SK-N-SH treated with all-trans-retinoic acid at 6 μM for 48 hours (cell line): Measurements from ENCODE around the gene FLRT3.

Experiments
- ATAC-seq: fragments of 200-7000 bp; cut with Tn5 transposase; 3 replicates; pipeline ENCODE4 v1.9.1; 2020; ENCODE audit warnings: mild to moderate bottlenecking, moderate library complexity
- ARNTL ChIP-seq: fragments of 450-650 bp; formaldehyde crosslinking; IDR thresholded peaks from 2 replicates; pipeline ENCODE4 v1.5.0; 2020; ENCODE audit warnings: low read depth, mild to moderate bottlenecking, moderate library complexity, borderline replicate concordance
- BACH2 ChIP-seq: fragments of 250-450 bp; sonication (Bioruptor Pico); IDR thresholded peaks from 2 replicates; pipeline ENCODE4 v1.9.0; 2021; ENCODE audit warnings: mild to moderate bottlenecking, borderline replicate concordance
- CREB5 ChIP-seq: fragments of 250-450 bp; sonication (Bioruptor Pico); IDR thresholded peaks from 2 replicates; pipeline ENCODE4 v1.5.1; 2020; ENCODE audit warnings: low read depth, mild to moderate bottlenecking, moderate library complexity
- CSDC2 ChIP-seq: fragments of 250-450 bp; sonication (Bioruptor Pico); IDR thresholded peaks from 2 replicates; pipeline ENCODE4 v1.5.0; 2020; ENCODE audit warnings: mild to moderate bottlenecking, moderate library complexity
- ESRRG ChIP-seq: fragments of 250-450 bp; sonication (Bioruptor Pico); IDR thresholded peaks from 2 replicates; pipeline ENCODE4 v1.6.1; 2021; ENCODE audit warnings: mild to moderate bottlenecking
- GLIS3 ChIP-seq: fragments of 250-450 bp; sonication (Bioruptor Pico); IDR thresholded peaks from 2 replicates; pipeline ENCODE4 v1.5.0; 2020; ENCODE audit warnings: mild to moderate bottlenecking, moderate library complexity
- ISL1 ChIP-seq: fragments of 250-450 bp; sonication (Bioruptor Pico); IDR thresholded peaks from 2 replicates; pipeline ENCODE4 v2.1.2; 2022; ENCODE audit warnings: mild to moderate bottlenecking, moderate library complexity
- OSR1 ChIP-seq: fragments of 250-450 bp; sonication (Bioruptor Pico); IDR thresholded peaks from 2 replicates; pipeline ENCODE4 v1.8.0; 2022; ENCODE audit warnings: moderate library complexity, mild to moderate bottlenecking, inconsistent platforms
- PATZ1 ChIP-seq: fragments of 250-450 bp; sonication (Bioruptor Pico); IDR thresholded peaks from 2 replicates; pipeline ENCODE4 v1.8.0; 2020; ENCODE audit warnings: mild to moderate bottlenecking, moderate library complexity, borderline replicate concordance
- POU6F1 ChIP-seq: fragments of 250-450 bp; sonication (Bioruptor Pico); IDR thresholded peaks from 2 replicates; pipeline ENCODE4 v1.8.0; 2021; ENCODE audit warnings: low read depth, mild to moderate bottlenecking, moderate library complexity, borderline replicate concordance
- PPARA ChIP-seq: fragments of 250-450 bp; sonication (Bioruptor Pico); IDR thresholded peaks from 2 replicates; pipeline ENCODE4 v1.5.0; 2020; ENCODE audit warnings: mild to moderate bottlenecking, borderline replicate concordance
- RARB ChIP-seq: fragments of 250-450 bp; sonication (Bioruptor Pico); IDR thresholded peaks from 2 replicates; pipeline ENCODE4 v1.8.0; 2021; ENCODE audit warnings: mild to moderate bottlenecking, moderate library complexity
- TCF4 ChIP-seq: fragments of 250-450 bp; sonication (Bioruptor Pico); IDR thresholded peaks from 2 replicates; pipeline ENCODE4 v1.8.0; 2021; ENCODE audit warnings: mild to moderate bottlenecking, moderate library complexity, borderline replicate concordance
- TOX ChIP-seq: fragments of 250-450 bp; sonication (Bioruptor Pico); IDR thresholded peaks from 2 replicates; pipeline ENCODE4 v1.8.0; 2021; ENCODE audit warnings: mild to moderate bottlenecking, moderate library complexity, borderline replicate concordance
- TSHZ2 ChIP-seq: fragments of 250-450 bp; sonication (Bioruptor Pico); IDR thresholded peaks from 2 replicates; pipeline ENCODE4 v1.5.0; 2020; ENCODE audit warnings: mild to moderate bottlenecking, moderate library complexity
- ZC3H10 ChIP-seq: fragments of 250-450 bp; sonication (Bioruptor Pico); IDR thresholded peaks from 2 replicates; pipeline ENCODE4 v1.5.1; 2021; ENCODE audit warnings: mild to moderate bottlenecking, moderate library complexity
- ZFP3 ChIP-seq: fragments of 250-450 bp; sonication (Bioruptor Pico); IDR thresholded peaks from 2 replicates; pipeline ENCODE4 v1.5.0; 2020; ENCODE audit warnings: mild to moderate bottlenecking, moderate library complexity
- ZFP30 ChIP-seq: fragments of 450-650 bp; formaldehyde crosslinking; IDR thresholded peaks from 2 replicates; pipeline ENCODE4 v1.5.0; 2022; ENCODE audit warnings: mild to moderate bottlenecking, moderate library complexity
- ZNF565 ChIP-seq: fragments of 450-650 bp; formaldehyde crosslinking; conservative IDR thresholded peaks from 2 replicates; pipeline ENCODE4 v1.5.0; 2020; ENCODE audit warnings: low read depth, mild to moderate bottlenecking, moderate library complexity
- ZNF70 ChIP-seq: fragments of 450-650 bp; formaldehyde crosslinking; IDR thresholded peaks from 2 replicates; pipeline ENCODE4 v1.5.0; 2020; ENCODE audit warnings: mild to moderate bottlenecking, moderate library complexity
- ZNF8 ChIP-seq: fragments of 450-650 bp; formaldehyde crosslinking; IDR thresholded peaks from 2 replicates; pipeline ENCODE4 v1.5.0; 2020; ENCODE audit warnings: mild to moderate bottlenecking, moderate library complexity

Gene FLRT3

GRCh38 chr20:14313341-14314020, 23.9 kb downstream of the FLRT3 start:
- ATAC-seq: peak; percentile 57
- TF ChIP-seq ISL1: peak; percentile 31; the same call in 1 of the 2 replicates
- TF ChIP-seq PATZ1: no peak
- TF ChIP-seq ZC3H10 (CRISPR knock-in tag): no peak

GRCh38 chr20:14312001-14312400, 25.4 kb downstream of the FLRT3 start:
- no peak for ATAC-seq

GRCh38 chr20:14310977-14311627, 26.3 kb downstream of the FLRT3 start:
- TF ChIP-seq ZC3H10 (CRISPR knock-in tag): no peak
- TF ChIP-seq BACH2 (CRISPR knock-in tag): no peak
- no peak for TF ChIP-seq POU6F1 (CRISPR knock-in tag)
- ATAC-seq: no peak

More at GRCh38 chr20:14312001-14312400, 25.4 kb downstream of the FLRT3 start:
- TF ChIP-seq ZNF8 (no peak), ZNF70 (CRISPR knock-in tag) (no peak), ARNTL (CRISPR knock-in tag) (no peak), CREB5 (CRISPR knock-in tag) (no peak), TSHZ2 (CRISPR knock-in tag) (no peak), ZC3H10 (CRISPR knock-in tag) (no peak), ESRRG (no peak), GLIS3 (CRISPR knock-in tag) (no peak)

GRCh38 chr20:14307956-14308355, 29.5 kb downstream of the FLRT3 start:
- ATAC-seq: no peak
- TF ChIP-seq CREB5 (CRISPR knock-in tag): no peak
- no peak for TF ChIP-seq ZNF8
- TF ChIP-seq PPARA: no peak
- no peak for TF ChIP-seq ZNF70 (CRISPR knock-in tag)
- TF ChIP-seq TOX: no peak
- no peak for TF ChIP-seq ZFP30 (CRISPR knock-in tag)
- no peak for TF ChIP-seq TSHZ2 (CRISPR knock-in tag)
- TF ChIP-seq ZFP3 (CRISPR knock-in tag): no peak
- no peak for TF ChIP-seq CSDC2
- no peak for TF ChIP-seq ZC3H10 (CRISPR knock-in tag)
- TF ChIP-seq ISL1: no peak
- TF ChIP-seq GLIS3 (CRISPR knock-in tag): no peak
- no peak for TF ChIP-seq BACH2 (CRISPR knock-in tag)
- no peak for TF ChIP-seq ZNF565 (CRISPR knock-in tag)
- TF ChIP-seq ESRRG: no peak
- no peak for TF ChIP-seq OSR1 (CRISPR knock-in tag)
- TF ChIP-seq RARB (CRISPR knock-in tag): no peak
- TF ChIP-seq TCF4 (CRISPR knock-in tag): no peak
- TF ChIP-seq ARNTL (CRISPR knock-in tag): no peak
